ENCODE data around the gene NLRP3.

DNA sequence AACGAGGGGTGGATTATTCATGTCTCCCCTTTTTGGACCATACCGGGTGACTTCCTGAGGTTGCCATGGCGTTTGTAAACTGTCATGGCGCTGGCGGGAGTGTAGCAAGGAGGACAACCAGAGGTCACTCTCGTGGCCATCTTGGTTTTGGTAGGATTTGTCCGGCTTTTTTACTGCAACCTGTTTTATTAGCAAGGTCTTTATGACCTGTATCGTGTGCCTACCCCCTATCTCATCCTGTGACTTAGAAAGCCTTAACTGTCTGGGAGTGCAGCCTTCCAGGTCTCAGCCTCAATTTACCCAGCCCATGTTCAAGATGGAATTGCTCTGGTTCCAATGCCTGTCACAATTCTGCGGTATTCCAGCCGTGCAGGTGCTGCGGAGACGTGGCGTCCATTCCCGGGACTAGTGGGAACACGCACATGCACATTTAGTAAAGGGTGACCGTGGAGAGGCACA lies 44.1 kb upstream of the NLRP3 start:
- no peak for TF ChIP-seq POLR2AphosphoS5 (IDR thresholded peaks at IDR 0.05; ENCODE audit: low read depth, low read length)
- no peak for TF ChIP-seq POLR2A (IDR thresholded peaks at IDR 0.05; ENCODE audit: low read depth, low read length)
- no peak for TF ChIP-seq TAF1 (IDR thresholded peaks at IDR 0.05; ENCODE audit: borderline replicate concordance, low read depth, low read length)
